GM12878 (cell line): Measurements from ENCODE around the gene HNRNPM. TPM values are rescaled to one million over a fixed set of nuclear protein-coding genes. Genes with fewer than 3 reads are reported as not detected.

ENCODE experiments used
- ATAC-seq: fragments of 200-7000 bp; cut with Tn5 transposase; 3 replicates; pipeline ENCODE4 v1.9.1; 2020; ENCODE audit warnings: mild to moderate bottlenecking, moderate library complexity
- BruUV-seq: library from RNA; stranded (reverse); fragments of 400-500 nt; replicated peaks from 2 replicates; lab custom pipeline; 2021; lab: Mats Ljungman, UMichigan
- CTCF ChIA-PET: fragments of 300-600 bp; sonication (Branson Sonifier 250); formaldehyde crosslinking; extraction: SDS; loops from one replicate; lab custom pipeline; 2021; ENCODE audit warnings: inconsistent platforms; lab: Yijun Ruan, JAX
- POLR2A ChIA-PET: fragments of 350-600 bp; formaldehyde crosslinking; extraction: SDS; loops from one replicate; lab custom pipeline; 2021; ENCODE audit warnings: inconsistent platforms; lab: Charles Lee
- RAD21 ChIA-PET: fragments of 300-600 bp; sonication (Branson Sonifier 250); formaldehyde crosslinking; loops from one replicate; lab custom pipeline; 2023; ENCODE audit warnings: antibody characterized with exemption; ENCODE audit not compliant: unreplicated experiment; lab: Charles Lee
- SMC1A ChIA-PET: fragments of 300-600 bp; sonication (Branson Sonifier 250); formaldehyde crosslinking; loops from one replicate; lab custom pipeline; 2023; ENCODE audit not compliant: unreplicated experiment, uncharacterized antibody; lab: Charles Lee
- DNase-seq: peaks from one replicate; pipeline ENCODE4 v3.0.0-alpha.2; 2011; ENCODE audit warnings: low read depth, low spot score
- FAIRE-seq: peaks from 3 replicates; lab custom pipeline; 2011; peaks lifted over from hg19 to GRCh38; lab: Jason Lieb, UNC
- H2AFZ ChIP-seq: 2 replicates; pipeline ENCODE4 v1.6.0; 2011; ENCODE audit warnings: low read depth, low read length, control low read depth; ENCODE audit not compliant: control insufficient read depth
- H3K27ac ChIP-seq: 2 replicates; pipeline ENCODE4 v1.5.1; 2011; ENCODE audit warnings: control low read depth; ENCODE audit not compliant: control insufficient read depth, insufficient read depth
- H3K27me3 ChIP-seq, 2 experiments: replicated peaks in 1 of 2; 2 replicates each; pipeline versions ENCODE4 v1.6.0 to v1.6.1; 2011; ENCODE audit warnings: low read length in 1 of 2; ENCODE audit not compliant: control insufficient read depth in 2 of 2, insufficient read depth in 2 of 2
- H3K36me3 ChIP-seq, 2 experiments: 2 replicates each; pipeline ENCODE4 v1.5.1; 2011; ENCODE audit warnings: low read length in 1 of 2; ENCODE audit not compliant: control insufficient read depth in 2 of 2, insufficient read depth in 2 of 2
- H3K4me1 ChIP-seq: 2 replicates; pipeline ENCODE4 v1.6.1; 2011; ENCODE audit warnings: mild to moderate bottlenecking, low read length, moderate library complexity, mixed read lengths; ENCODE audit not compliant: control insufficient read depth, insufficient read depth
- H3K4me2 ChIP-seq: 2 replicates; pipeline ENCODE4 v1.6.0; 2011; ENCODE audit warnings: control low read depth; ENCODE audit not compliant: control insufficient read depth, insufficient read depth
- H3K4me3 ChIP-seq: fragments of 200-600 bp; sonication (generic); 2 replicates; pipeline ENCODE4 v1.5.1; 2016
- H3K79me2 ChIP-seq: 2 replicates; pipeline ENCODE4 v1.6.0; 2011; ENCODE audit warnings: low read length; ENCODE audit not compliant: control insufficient read depth, insufficient read depth
- H3K9ac ChIP-seq: 2 replicates; pipeline ENCODE4 v1.8.0; 2011; ENCODE audit warnings: low read length, control low read depth, mixed read lengths; ENCODE audit not compliant: control insufficient read depth, insufficient read depth
- H3K9me3 ChIP-seq: replicated peaks from 3 replicates; pipeline ENCODE4 v1.5.1; 2011; ENCODE audit warnings: mild to moderate bottlenecking, low read length; ENCODE audit not compliant: control insufficient read depth, insufficient read depth
- H4K20me1 ChIP-seq: 2 replicates; pipeline ENCODE4 v1.6.0; 2011; ENCODE audit not compliant: control insufficient read depth, insufficient read depth
- BRCA1 ChIP-seq: IDR thresholded peaks from 2 replicates; pipeline ENCODE4 v1.6.1; 2011; ENCODE audit warnings: low read depth, low read length, improper control_type of control experiment
- CHD2 ChIP-seq: IDR thresholded peaks from 2 replicates; pipeline ENCODE4 v1.6.1; 2011; ENCODE audit warnings: low read depth, low read length, improper control_type of control experiment, borderline replicate concordance
- EZH2 ChIP-seq: IDR thresholded peaks from 2 replicates; pipeline ENCODE4 v1.6.1; 2012; ENCODE audit warnings: low read depth, mild to moderate bottlenecking, control low read depth, inconsistent platforms, low read length, borderline replicate concordance; ENCODE audit not compliant: control insufficient read depth
- FOS ChIP-seq: IDR thresholded peaks from 3 replicates; pipeline ENCODE4 v1.6.1; 2011; ENCODE audit warnings: borderline replicate concordance; ENCODE audit not compliant: insufficient read length; ENCODE audit errors: extremely low read depth
- PAX8 ChIP-seq: fragments of 450-650 bp; IDR thresholded peaks from 2 replicates; pipeline ENCODE4 v1.6.1; 2017; ENCODE audit warnings: mild to moderate bottlenecking, moderate library complexity
- PML ChIP-seq: IDR thresholded peaks from 2 replicates; pipeline ENCODE4 v1.6.1; 2012; ENCODE audit warnings: low read length, inconsistent platforms
- RUNX3 ChIP-seq: IDR thresholded peaks from 2 replicates; pipeline ENCODE4 v1.6.1; 2012; ENCODE audit warnings: low read length, inconsistent platforms
- SMARCA5 ChIP-seq: fragments of 450-650 bp; IDR thresholded peaks from 2 replicates; pipeline ENCODE4 v1.6.1; 2017; ENCODE audit warnings: mild to moderate bottlenecking
- SRF ChIP-seq, 2 experiments: IDR thresholded peaks; 2 replicates each; pipeline ENCODE4 v1.6.1; 2011; ENCODE audit warnings: low read depth in 2 of 2, low read length in 2 of 2, mild to moderate bottlenecking in 1 of 2, moderate library complexity in 1 of 2
- TARDBP ChIP-seq: IDR thresholded peaks from 2 replicates; pipeline ENCODE4 v1.6.1; 2016; ENCODE audit warnings: borderline replicate concordance
- TCF12 ChIP-seq: IDR thresholded peaks from 2 replicates; pipeline ENCODE4 v1.6.1; 2011; ENCODE audit warnings: low read depth, mild to moderate bottlenecking, low read length
- TCF3 ChIP-seq: IDR thresholded peaks from 2 replicates; pipeline ENCODE4 v1.6.1; 2012; ENCODE audit warnings: low read depth, mild to moderate bottlenecking, low read length, borderline replicate concordance; ENCODE audit not compliant: insufficient read depth
- WGBS: methylation state at CpG from one replicate; pipeline ENCODE4 v1.1.6; 2016; ENCODE audit warnings: low lambda C conversion rate; ENCODE audit not compliant: insufficient replicate concordance, insufficient coverage; ENCODE audit errors: missing lambda C conversion rate; 5-methylcytosine and 5-hydroxymethylcytosine counted together
- in situ Hi-C: fragments of 300-500 bp; cut with MboI; formaldehyde crosslinking; loops from 9 replicates; pipeline ENCODE4 v1.14.3; 2018; ENCODE audit warnings: mixed read lengths
- intact Hi-C: fragments of 100-400 bp; cut with micrococcal nuclease; formaldehyde crosslinking; loops from one replicate; pipeline ENCODE4 v1.14.2; 2022; ENCODE audit not compliant: unreplicated experiment
- polyA plus RNA-seq, 11 experiments: library from polyadenylated mRNA; depleted of rRNA in 4 of 11; unstranded in 6 of 11; stranded (reverse) in 5 of 11; fragments of >200 nt; fragmentation: Nextera tagmentation in 4 of 11; fragmentation: Illumina TruSeq in 1 of 11; extraction: Ambion mirVana in 4 of 11; extraction: Trizol in 1 of 11; gene quantifications; 1 replicate in 1 of 11; 2 replicates in 10 of 11; pipeline versions ENCODE4 v1.2.1 to v1.2.3, GENCODE V29; 2011 to 2016; ENCODE audit warnings: inconsistent platforms in 2 of 11, missing spikeins in 2 of 11, low read depth in 1 of 11
- total RNA-seq, 4 experiments: library from RNA; depleted of rRNA in 3 of 4; stranded (reverse); fragments of >200 nt in 3 of 4; fragmentation: Illumina TruSeq in 1 of 4; extraction: Trizol in 1 of 4; gene quantifications; 2 replicates each; pipeline versions ENCODE4 v1.2.1 to v1.2.3, GENCODE V29; 2013 to 2021
- TF ChIP-seq, protein P1 (sequence below): IDR thresholded peaks from 2 replicates; pipeline ENCODE4 v1.6.1; 2012; ENCODE audit warnings: low read depth, low read length, improper control_type of control experiment

The HNRNPM gene
- total and polyA plus RNA-seq, 10 of the 15 experiments (the other 5 are each of a cell fraction or from before 2014, with no cell fraction given) = 14.3 to 415 (median 198) TPM

DNA sequence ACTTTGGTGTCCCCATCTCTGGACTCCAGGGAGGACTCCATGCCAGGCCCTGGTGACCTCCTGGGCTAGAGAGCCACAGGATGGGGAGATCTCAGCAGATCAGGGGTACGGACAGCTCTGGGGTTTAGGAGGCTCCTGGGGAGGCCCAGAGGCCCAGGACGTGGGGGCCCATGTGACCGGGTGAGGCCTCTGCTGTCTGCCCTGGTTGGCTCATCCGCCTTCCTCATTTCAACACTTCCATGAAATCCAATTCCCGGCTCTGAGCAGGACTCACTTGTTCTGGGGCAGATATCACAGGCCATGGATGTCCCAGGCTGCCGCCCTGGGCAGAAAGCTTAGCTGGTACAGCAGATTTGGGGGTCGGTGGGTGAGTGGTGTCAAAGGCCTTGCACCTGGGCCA lies 58.7 kb downstream of the HNRNPM start (continued):
- no peak for TF ChIP-seq TARDBP
- TF ChIP-seq EZH2 = no peak

DNA sequence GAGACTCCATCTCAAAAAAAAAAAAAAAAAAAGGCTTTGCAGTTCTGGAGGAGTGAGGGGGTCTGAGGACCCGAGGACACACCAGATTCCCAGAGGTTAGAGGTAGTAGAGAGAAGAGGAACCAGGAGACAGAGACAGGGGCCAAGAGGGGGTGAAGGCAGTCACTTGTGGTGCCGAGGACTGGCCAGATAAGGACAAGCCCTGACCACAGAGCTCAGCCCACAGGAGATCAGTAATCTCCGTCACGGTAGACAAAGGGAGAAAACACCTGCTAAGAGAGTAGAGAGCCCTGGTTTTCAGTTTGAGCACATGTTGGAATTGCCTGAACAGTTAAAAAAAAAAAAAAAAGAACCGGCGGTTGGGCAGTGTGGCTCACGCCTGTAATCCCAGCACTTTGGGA lies 59.4 kb downstream of the HNRNPM start:
- H4K20me1 ChIP-seq = no peaks in the 10 kb centered on the region
- peak; percentile 38 for FAIRE-seq
- ChIA-PET CTCF (interaction anchor here (0.6 to 3.7 kb wide), 5 partner anchors 57 to 640 kb away, joined by 3 to 29 read pairs (median 5); partner anchors contain the start of gene MARCHF2), SMC1A (interaction anchor here (1.1 to 1.2 kb wide), 2 partner anchors 74 to 75 kb away, joined by 3 read pairs; no protein-coding TSS in a partner anchor)
- TF ChIP-seq PAX8 (no peak), SMARCA5 (no peak), RUNX3 (peak; percentile 81), SRF (IDR thresholded peaks at IDR 0.05; ENCODE audit: low read depth in 2 of 2, low read length in 2 of 2) (peak in 1 of 2 experiments; percentile 64; a peak in 1 of 4 replicates), CHD2 (no peak), FOS (no peak), TCF3 (no peak), TCF12 (0 out of 2 replicates have a peak, but pooled peaks have one; percentile 17), BRCA1 (no peak), PML (no peak)
- TF ChIP-seq, protein P1, sequence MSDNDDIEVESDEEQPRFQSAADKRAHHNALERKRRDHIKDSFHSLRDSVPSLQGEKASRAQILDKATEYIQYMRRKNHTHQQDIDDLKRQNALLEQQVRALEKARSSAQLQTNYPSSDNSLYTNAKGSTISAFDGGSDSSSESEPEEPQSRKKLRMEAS = no peak
- TF ChIP-seq, all 136 proteins: peak for 3
- intact Hi-C loops (no loop called here), in situ Hi-C loops (no loop called here)
- POLR2A ChIA-PET = interaction anchor here (0.7 kb wide), 1 partner anchor 60 kb away, joined by 3 read pairs; no protein-coding TSS in a partner anchor
- Histone ChIP-seq H3K79me2 (no peaks in the 10 kb centered on the region), H3K27ac (no peak overlapping the region), H3K9me3 (no peaks in the 10 kb centered on the region), H3K4me1 (peaks cover 4% of the 10 kb centered on the region; the same call in 1 of the 2 replicates), H2AFZ (no peak overlapping the region), H3K4me2 (0 out of 2 replicates have a peak overlapping the region, but pooled peaks have one; percentile 33), H3K27me3 (no peaks in the 10 kb centered on the region; a peak in 1 of 4 replicates), H3K4me3 (no peak overlapping the region), H3K36me3 (no peaks in the 10 kb centered on the region), H3K9ac (no peak overlapping the region)
- ATAC-seq = peak; percentile 43
- BruUV-seq = no TSS peak
- 40% methylated on average over 5 of the region's 7 CpGs for WGBS
- no peak for DNase-seq
- RAD21 ChIA-PET = interaction anchor here (0.7 to 2.5 kb wide), 4 partner anchors 52 to 95 kb away, joined by 3 to 16 read pairs (median 4); partner anchors contain the start of gene MARCHF2
